Breast epithelium (tissue), 3 donors: ENCODE data around the gene CTNNAL1.

ENCODE experiments used
- POLR2A ChIP-seq: fragments of 450-650 bp; IDR thresholded peaks from one replicate; pipeline ENCODE4 v1.6.1; 2016; ENCODE audit warnings: antibody characterized with exemption, mild to moderate bottlenecking, moderate library complexity
- TF ChIP-seq, protein P1 (sequence below), 3 donors: fragments of 450-650 bp; IDR thresholded peaks; one replicate each; pipeline ENCODE4 v1.5.1; 2016 to 2017; ENCODE audit warnings: antibody characterized with exemption in 3 of 3, mild to moderate bottlenecking in 3 of 3, moderate library complexity in 3 of 3

DNA sequence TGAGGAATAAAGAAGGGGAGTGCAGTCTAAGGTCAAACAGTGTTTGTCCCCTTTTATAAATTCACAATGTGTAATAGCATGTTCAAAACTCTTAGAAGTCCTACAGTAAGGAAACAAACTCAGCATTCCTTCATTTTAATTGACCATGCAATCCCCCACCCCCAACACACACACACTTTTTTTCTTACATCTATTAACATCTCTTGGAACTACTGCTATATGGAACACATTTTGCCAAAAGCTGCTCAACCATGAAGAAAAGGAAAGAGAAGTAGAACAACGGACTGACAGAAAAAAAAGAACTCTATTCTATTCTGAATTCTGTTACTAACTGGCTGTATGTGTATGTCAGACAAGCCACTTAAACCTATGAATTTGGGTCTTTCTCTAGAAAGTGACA is 2.8 kb upstream of the CTNNAL1 start:
- no peak for TF ChIP-seq POLR2A
- TF ChIP-seq, protein P1, sequence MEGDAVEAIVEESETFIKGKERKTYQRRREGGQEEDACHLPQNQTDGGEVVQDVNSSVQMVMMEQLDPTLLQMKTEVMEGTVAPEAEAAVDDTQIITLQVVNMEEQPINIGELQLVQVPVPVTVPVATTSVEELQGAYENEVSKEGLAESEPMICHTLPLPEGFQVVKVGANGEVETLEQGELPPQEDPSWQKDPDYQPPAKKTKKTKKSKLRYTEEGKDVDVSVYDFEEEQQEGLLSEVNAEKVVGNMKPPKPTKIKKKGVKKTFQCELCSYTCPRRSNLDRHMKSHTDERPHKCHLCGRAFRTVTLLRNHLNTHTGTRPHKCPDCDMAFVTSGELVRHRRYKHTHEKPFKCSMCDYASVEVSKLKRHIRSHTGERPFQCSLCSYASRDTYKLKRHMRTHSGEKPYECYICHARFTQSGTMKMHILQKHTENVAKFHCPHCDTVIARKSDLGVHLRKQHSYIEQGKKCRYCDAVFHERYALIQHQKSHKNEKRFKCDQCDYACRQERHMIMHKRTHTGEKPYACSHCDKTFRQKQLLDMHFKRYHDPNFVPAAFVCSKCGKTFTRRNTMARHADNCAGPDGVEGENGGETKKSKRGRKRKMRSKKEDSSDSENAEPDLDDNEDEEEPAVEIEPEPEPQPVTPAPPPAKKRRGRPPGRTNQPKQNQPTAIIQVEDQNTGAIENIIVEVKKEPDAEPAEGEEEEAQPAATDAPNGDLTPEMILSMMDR (IDR thresholded peaks at IDR 0.05): no peak
